Ectodermal cell (in vitro differentiated cells): ENCODE results near the gene DTYMK.

Source experiments
- H3K27ac ChIP-seq: 2 replicates; pipeline ENCODE4 v1.7.0; 2013; ENCODE audit warnings: mild to moderate bottlenecking, low read depth, low read length; ENCODE audit not compliant: insufficient read depth, poor library complexity, severe bottlenecking
- H3K27me3 ChIP-seq: 2 replicates; pipeline ENCODE4 v1.7.0; 2013; ENCODE audit warnings: mild to moderate bottlenecking, low read length; ENCODE audit not compliant: insufficient read depth, control insufficient read depth, poor library complexity, severe bottlenecking
- H3K36me3 ChIP-seq: one replicate; pipeline ENCODE4 v1.7.0; 2013; ENCODE audit warnings: low read length; ENCODE audit not compliant: control insufficient read depth, insufficient read depth
- H3K4me1 ChIP-seq: one replicate; pipeline ENCODE4 v1.7.0; 2013; ENCODE audit warnings: low read length; ENCODE audit not compliant: control insufficient read depth, insufficient read depth
- H3K4me3 ChIP-seq: 2 replicates; pipeline ENCODE4 v1.7.0; 2013; ENCODE audit warnings: low read depth, low read length, control low read depth; ENCODE audit not compliant: insufficient read depth
- H3K9me3 ChIP-seq: 2 replicates; pipeline ENCODE4 v1.7.0; 2013; ENCODE audit warnings: mild to moderate bottlenecking, low read length, moderate library complexity; ENCODE audit not compliant: control insufficient read depth
- WGBS, 2 experiments: methylation state at CpG; one replicate each; pipeline ENCODE4 v1.1.7; 2013; ENCODE audit warnings: missing lambda C conversion rate in 2 of 2; 5-methylcytosine and 5-hydroxymethylcytosine counted together

DTYMK gene

DNA sequence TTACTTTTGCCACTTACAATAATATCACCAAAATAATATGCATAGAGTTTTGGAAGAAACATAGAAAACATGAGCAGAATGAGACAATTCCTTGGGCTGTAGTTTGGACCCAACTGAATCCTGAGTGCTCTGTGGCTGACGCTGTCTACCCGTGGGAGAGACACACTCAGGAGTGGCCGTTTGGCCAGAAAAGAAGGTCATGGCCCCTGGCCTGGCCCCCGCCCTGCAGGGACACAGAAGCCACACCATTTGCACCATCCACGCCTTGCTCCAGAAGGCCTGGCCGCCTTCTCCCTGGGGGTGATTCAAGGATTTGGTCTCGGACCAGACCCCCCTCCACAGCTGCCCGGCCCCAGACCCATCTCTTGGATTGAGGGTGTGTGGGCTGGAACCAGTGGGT lies 41.4 kb upstream of the DTYMK start:
- no peak overlapping the region for H3K27ac ChIP-seq
- H3K36me3 ChIP-seq = peaks cover 21% of the 10 kb centered on the region
- H3K9me3 ChIP-seq = no peaks in the 10 kb centered on the region
- no peaks in the 10 kb centered on the region for H3K27me3 ChIP-seq
- H3K4me1 ChIP-seq = no peaks in the 10 kb centered on the region
- 95% methylated on average over 8 of the region's 8 CpGs for WGBS, 2 experiments
- H3K4me3 ChIP-seq = no peak overlapping the region

DNA sequence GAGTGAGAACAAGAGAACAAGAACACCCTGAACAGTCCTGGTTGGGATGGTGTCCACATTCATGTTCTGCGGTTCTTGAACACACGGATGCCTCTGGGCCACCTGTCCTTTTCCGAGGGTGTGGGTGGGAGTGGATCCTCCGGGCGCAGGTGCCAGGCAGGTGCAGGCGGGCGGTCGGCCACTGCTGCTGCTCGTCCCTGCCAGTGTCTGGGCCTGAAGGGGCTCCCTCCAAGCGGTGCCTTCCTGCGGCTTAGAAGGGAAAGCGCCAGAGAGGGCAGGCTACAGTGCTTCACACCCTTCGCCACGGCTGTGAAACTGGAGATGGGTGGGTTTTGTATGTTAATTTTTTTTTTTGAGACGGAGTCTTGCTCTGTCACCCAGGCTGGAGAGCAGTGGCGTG lies 39.8 kb upstream of the DTYMK start:
- Histone ChIP-seq H3K4me3 (no peak overlapping the region), H3K9me3 (no peaks in the 10 kb centered on the region), H3K27ac (no peak overlapping the region), H3K4me1 (no peaks in the 10 kb centered on the region), H3K36me3 (peaks cover 37% of the 10 kb centered on the region), H3K27me3 (no peaks in the 10 kb centered on the region)
- 95 to 98% methylated on average over 16 of the region's 16 CpGs for WGBS, 2 experiments

DNA sequence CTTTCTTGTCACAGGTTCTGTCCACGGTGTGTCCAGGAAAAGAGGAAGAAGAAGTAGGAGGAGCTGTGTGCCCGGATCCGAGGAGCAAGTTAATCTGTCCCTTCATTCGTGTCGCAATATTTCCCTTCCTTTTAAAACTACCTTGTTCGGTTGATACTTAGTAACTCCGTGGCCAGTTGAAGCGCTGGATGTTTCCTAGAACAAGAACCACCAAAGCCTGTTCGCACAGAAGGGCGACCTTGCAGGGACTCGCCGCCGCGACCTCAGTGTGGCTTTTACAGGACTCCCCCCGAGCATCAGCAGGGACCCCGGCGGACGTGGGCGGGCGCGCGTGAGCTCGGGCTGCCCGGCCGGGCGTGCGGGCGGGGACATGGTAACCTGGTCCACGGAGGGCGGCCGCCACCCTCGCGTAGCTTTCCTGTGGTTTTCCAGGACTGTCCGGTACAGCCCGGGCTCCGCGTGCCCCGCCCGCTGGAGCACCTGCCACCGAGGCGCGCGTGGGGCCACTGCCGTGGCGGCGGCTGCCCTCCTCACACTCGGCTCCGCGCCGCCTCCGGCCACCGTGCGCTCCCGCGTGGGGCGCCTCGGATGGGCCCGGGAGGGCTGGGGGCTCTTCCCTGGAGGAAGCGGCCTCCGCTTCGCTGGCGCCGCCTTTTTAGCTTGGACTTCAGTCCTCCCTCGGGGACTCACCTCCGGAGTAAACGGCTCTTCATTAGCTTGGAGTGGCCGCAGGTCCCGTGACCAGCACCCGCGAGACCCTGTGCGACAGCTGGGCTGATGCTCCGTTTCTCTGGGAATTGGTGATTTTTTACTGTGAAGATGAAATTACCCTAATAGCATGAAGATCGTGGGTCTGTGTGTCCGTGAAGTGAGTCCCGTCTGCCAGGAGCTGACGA lies 38.6 kb upstream of the DTYMK start:
- 96 to 97% methylated on average over 76 of the region's 76 CpGs for WGBS, 2 experiments
- no peak overlapping the region for H3K4me3 ChIP-seq
- H3K9me3 ChIP-seq = no peaks in the 10 kb centered on the region
- no peaks in the 10 kb centered on the region for H3K4me1 ChIP-seq
- no peak overlapping the region for H3K27ac ChIP-seq
- peaks cover 49% of the 10 kb centered on the region for H3K36me3 ChIP-seq
- H3K27me3 ChIP-seq = no peaks in the 10 kb centered on the region

DNA sequence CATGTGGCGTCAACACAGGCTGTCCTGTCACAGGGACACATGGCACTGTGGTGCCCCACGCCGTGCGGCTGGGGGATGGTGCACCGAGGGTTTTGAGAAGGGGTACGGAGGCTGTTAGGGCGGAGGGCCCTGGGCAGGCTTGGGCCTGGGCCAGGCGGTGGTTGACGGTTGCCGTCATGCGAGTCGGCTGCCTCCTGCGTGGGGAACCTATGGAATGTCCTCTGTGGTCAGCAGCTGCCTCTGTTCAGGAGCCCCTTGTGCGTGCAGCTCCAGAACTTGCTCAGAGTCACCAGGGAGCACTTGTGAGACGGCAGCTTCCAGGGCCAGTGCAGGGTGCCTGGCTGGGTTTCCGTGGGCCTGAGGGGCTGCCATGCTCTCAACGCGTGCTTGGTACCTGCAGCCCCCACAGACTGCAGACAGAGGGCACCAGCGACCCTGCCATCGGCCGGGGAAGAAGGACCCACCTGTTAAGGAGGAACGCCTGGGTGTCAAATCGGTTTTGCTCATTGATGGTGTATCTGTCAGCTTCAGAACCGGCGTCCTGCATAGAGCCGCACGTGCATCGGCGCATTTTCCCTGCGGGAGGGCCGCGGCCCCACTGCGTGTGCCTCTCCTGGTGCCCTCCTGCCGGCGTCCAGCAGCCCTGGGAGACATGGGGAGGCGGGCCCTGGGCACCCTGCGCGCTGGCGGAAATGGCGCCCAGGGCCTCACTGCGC lies 37.8 kb upstream of the DTYMK start:
- Histone ChIP-seq H3K27me3 (no peaks in the 10 kb centered on the region), H3K4me1 (no peaks in the 10 kb centered on the region), H3K36me3 (peaks cover 57% of the 10 kb centered on the region), H3K27ac (no peak overlapping the region), H3K9me3 (no peaks in the 10 kb centered on the region), H3K4me3 (no peak overlapping the region)
- WGBS, 2 experiments = 92 to 94% methylated on average over 41 of the region's 41 CpGs

DNA sequence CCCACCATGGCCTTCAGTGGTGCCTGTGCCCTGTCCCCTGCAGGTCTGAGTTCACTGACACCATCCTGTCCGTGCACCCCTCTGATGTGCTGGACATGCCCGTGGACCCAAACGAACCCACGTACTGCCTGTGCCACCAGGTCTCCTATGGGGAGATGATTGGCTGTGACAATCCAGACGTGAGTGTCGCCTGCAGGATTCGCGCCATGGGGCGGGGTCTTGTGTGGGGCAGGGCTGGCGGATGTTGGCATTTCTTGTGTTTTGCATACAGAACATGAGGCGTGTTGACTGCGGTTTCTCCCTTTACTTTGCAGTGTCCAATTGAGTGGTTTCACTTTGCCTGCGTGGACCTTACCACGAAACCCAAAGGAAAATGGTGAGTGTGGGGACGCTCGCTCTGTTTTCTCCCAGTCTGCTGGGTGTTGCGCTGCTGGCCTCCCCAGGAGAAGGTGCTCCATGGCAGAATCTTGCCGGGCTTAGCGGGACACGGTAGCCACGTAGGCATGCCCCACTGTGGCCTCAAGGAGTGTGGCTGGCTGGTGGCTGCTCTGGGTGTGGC lies 36.4 kb upstream of the DTYMK start:
- Histone ChIP-seq H3K4me1 (no peaks in the 10 kb centered on the region), H3K4me3 (no peak overlapping the region), H3K9me3 (no peaks in the 10 kb centered on the region), H3K36me3 (peaks cover 58% of the 10 kb centered on the region), H3K27ac (no peak overlapping the region), H3K27me3 (no peaks in the 10 kb centered on the region)
- WGBS, 2 experiments = 96% methylated on average over 21 of the region's 21 CpGs

DNA sequence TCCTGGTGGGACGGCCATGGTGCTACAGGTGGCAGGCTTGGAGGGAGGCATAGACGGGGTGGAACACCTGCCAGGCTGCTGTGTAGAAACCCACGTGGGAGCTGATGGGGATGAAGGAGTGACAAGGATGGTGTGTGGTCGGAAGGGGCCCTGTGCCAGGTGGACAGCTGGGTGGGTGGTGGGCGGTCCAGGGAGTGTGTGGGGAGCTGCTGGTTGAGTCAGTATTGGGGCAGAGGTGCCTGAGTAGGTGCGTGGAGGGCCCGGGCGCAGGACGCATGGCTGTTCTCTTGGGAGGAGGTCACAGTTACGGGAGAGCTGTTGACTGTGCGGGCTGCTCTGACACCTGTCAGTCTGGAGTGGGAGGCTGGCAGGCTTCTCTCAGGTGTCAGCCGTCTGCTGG lies 35.2 kb upstream of the DTYMK start:
- peaks cover 58% of the 10 kb centered on the region for H3K36me3 ChIP-seq
- no peak overlapping the region for H3K4me3 ChIP-seq
- WGBS, 2 experiments = 85% methylated on average over 12 of the region's 12 CpGs
- no peaks in the 10 kb centered on the region for H3K4me1 ChIP-seq
- H3K9me3 ChIP-seq = no peaks in the 10 kb centered on the region
- H3K27me3 ChIP-seq = no peaks in the 10 kb centered on the region
- H3K27ac ChIP-seq = no peak overlapping the region

DNA sequence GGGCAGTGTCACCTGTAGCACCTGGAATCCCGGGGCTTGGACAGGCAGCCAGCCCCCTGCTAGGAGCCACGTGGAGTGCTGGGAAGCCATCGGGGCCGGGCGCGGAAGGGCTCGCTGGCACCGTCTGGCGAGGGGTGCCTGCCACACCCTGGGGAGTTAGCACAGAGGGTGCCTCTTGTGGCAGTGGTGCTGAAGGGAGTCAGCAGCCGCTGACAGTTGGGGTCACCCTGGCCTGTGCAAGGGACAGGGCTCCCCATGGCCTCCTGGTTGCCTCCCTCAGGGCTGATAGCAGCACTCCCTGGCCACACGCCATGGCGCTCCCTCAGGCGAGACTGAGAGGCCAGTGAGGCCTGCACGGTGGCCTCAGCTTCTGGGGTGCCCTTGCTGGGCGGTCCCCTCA lies 33.9 kb upstream of the DTYMK start:
- no peaks in the 10 kb centered on the region for H3K27me3 ChIP-seq
- no peak overlapping the region for H3K27ac ChIP-seq
- H3K9me3 ChIP-seq = no peaks in the 10 kb centered on the region
- H3K36me3 ChIP-seq = peaks cover 56% of the 10 kb centered on the region
- WGBS, 2 experiments = 92 to 93% methylated on average over 15 of the region's 15 CpGs
- H3K4me3 ChIP-seq = no peak overlapping the region
- no peaks in the 10 kb centered on the region for H3K4me1 ChIP-seq

DNA sequence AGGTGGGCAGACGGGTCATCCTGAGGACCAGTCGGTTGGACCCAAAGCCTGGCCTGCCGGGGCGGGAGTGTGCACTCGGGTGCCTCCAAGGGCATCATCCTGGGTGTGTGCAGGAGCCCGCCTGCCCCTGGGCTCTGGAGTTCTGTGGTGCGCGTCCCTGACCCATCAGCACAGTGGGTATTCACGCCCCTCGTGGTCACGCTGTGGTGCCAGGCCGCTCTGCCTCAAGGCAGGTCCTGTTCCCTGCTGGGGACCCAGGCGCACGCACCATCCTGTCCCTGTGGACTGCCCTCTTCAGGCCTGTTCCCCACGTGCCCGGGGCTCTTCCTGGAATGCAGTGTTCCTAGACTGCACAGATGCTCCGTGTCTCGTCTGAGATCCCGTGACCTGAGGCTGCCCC lies 33.5 kb upstream of the DTYMK start:
- WGBS, 2 experiments = 95 to 97% methylated on average over 19 of the region's 19 CpGs
- peaks cover 56% of the 10 kb centered on the region for H3K36me3 ChIP-seq

DNA sequence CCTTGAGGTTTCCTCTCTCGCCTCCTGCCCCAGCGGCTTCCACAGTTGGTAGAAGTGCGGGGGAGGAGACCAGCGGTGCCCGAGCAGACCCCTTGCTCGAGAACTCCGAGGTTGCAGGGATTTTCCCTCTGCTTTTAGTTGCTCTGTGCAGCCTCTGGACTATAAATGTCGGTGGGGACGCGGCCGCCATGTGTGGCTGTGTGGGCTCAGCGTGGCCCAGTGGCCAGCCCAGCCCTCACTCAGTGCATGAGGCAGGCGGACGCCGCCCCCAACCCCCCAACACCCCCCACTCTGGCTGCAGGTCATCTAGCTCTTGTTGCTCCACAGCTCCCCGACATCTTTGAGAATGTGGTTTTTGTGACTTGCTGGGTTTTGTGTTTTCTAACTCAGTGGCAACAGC lies 32.5 kb upstream of the DTYMK start:
- Histone ChIP-seq H3K4me3 (no peak overlapping the region), H3K27me3 (no peaks in the 10 kb centered on the region), H3K27ac (no peak overlapping the region), H3K9me3 (no peaks in the 10 kb centered on the region), H3K36me3 (peaks cover 58% of the 10 kb centered on the region), H3K4me1 (no peaks in the 10 kb centered on the region)
- WGBS, 2 experiments = 96 to 97% methylated on average over 16 of the region's 16 CpGs

More for the DNA sequence above, 33.5 kb upstream of the DTYMK start:
- Histone ChIP-seq H3K4me3 (no peak overlapping the region), H3K27ac (no peak overlapping the region), H3K27me3 (no peaks in the 10 kb centered on the region), H3K4me1 (no peaks in the 10 kb centered on the region), H3K9me3 (no peaks in the 10 kb centered on the region)

DNA sequence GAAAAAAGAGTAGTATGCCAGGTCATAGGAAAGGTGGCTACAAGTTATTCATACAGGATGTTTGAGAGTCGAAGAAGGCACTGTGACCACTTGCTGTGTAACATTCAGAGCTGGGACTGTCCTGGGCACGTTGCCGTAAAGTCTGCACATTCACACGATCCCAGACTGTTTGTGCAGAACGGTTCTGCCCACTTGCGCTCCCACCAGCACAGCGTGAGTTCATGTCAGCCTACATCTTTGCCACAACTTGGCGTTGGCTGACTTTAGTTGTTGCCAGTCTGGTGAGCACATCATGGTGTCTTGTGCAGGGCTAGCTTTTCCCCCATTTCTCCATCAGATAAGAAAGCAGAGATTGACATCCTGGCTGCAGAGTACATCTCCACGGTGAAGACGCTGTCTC lies 22.3 kb upstream of the DTYMK start:
- no peaks in the 10 kb centered on the region for H3K9me3 ChIP-seq
- peaks cover 61% of the 10 kb centered on the region for H3K36me3 ChIP-seq
- H3K4me1 ChIP-seq = no peaks in the 10 kb centered on the region
- no peak overlapping the region for H3K27ac ChIP-seq
- no peaks in the 10 kb centered on the region for H3K27me3 ChIP-seq
- H3K4me3 ChIP-seq = no peak overlapping the region
- 96% methylated on average over 10 of the region's 10 CpGs for WGBS, 2 experiments
